K562 treated with DMSO at 1 percent for 24 hours (cell line): ENCODE measurements around the gene TP63. TPM values are rescaled to one million over a fixed set of nuclear protein-coding genes. Genes with fewer than 3 reads are reported as not detected.

Experiments used
- total RNA-seq: library from RNA; unstranded; fragments of 300-600 nt; gene quantifications from 2 replicates; pipeline ENCODE4 v1.2.3, GENCODE V29; 2022; ENCODE audit warnings: low read depth; ENCODE audit not compliant: insufficient read depth

The TP63 gene
- 2.3 and 3.4 TPM in 2 replicates for total RNA-seq

DNA sequence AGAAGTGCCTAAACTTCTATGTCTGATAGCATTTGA lies at the start of gene TP63:
TP63 (plus strand) TSS at position 17 of the 36 bp plus-strand sequence. CDS start 127 bp downstream, outside the sequence.

